Lower lobe of right lung (tissue), 2 donors: ENCODE measurements around the gene ETFBKMT. TPM values are rescaled to one million over a fixed set of nuclear protein-coding genes. Genes with fewer than 3 reads are reported as not detected.
"Not testable (repeated sequence)": the region's sequence is repeated elsewhere in the genome, so short reads cannot be mapped to it uniquely, and the experiment has no call there.

Experiments used
- ATAC-seq, 2 donors: fragments of 200-7000 bp; cut with Tn5 transposase; one replicate each; pipeline ENCODE4 v1.9.1; 2020 to 2022; ENCODE audit warnings: mild to moderate bottlenecking in 2 of 2, moderate library complexity in 2 of 2
- DNase-seq: peaks from one replicate; pipeline ENCODE4 v3.0.0-alpha.2; 2020
- H3K27ac ChIP-seq: fragments of 200-600 bp; one replicate; pipeline ENCODE4 v1.8.0; 2022
- H3K27me3 ChIP-seq: fragments of 200-600 bp; one replicate; pipeline ENCODE4 v1.8.0; 2022; ENCODE audit warnings: low read depth
- H3K36me3 ChIP-seq: fragments of 200-600 bp; one replicate; pipeline ENCODE4 v1.8.0; 2022; ENCODE audit warnings: mild to moderate bottlenecking
- H3K4me1 ChIP-seq: fragments of 200-600 bp; one replicate; pipeline ENCODE4 v1.8.0; 2022
- H3K4me3 ChIP-seq: fragments of 200-600 bp; one replicate; pipeline ENCODE4 v1.8.0; 2022; ENCODE audit warnings: mild to moderate bottlenecking
- H3K9me3 ChIP-seq: fragments of 200-600 bp; one replicate; pipeline ENCODE4 v1.8.0; 2022
- intact Hi-C: fragments of 100-400 bp; cut with DNase I; formaldehyde crosslinking; loops from one replicate; pipeline ENCODE4 v1.11.0; 2022
- total RNA-seq: library from RNA; stranded (reverse); fragmentation: NEBNext Ultra II Directional; extraction: Animal tissue kit (Norgen Biotek cat#: 25700); gene quantifications from one replicate; pipeline ENCODE4 v1.2.1, GENCODE V29; 2021
- TF ChIP-seq, protein P1 (sequence below): fragments of 200-600 bp; IDR thresholded peaks from one replicate; pipeline ENCODE4 v1.8.0; 2022; ENCODE audit warnings: antibody characterized with exemption, mild to moderate bottlenecking
- donor health status: DM: no; HTN: yes; CAD: no; lungs with severe emphysema.

The ETFBKMT gene
- total RNA-seq, 1 donor from 2014 or later = 4.0 TPM

GRCh38 chr12:31672521-31672920 is 13.0 kb downstream of the ETFBKMT start:
- DNase-seq (no peak), ATAC-seq (no peak)
- H3K4me1 ChIP-seq = no peaks in the 10 kb centered on the region
- intact Hi-C loops = no loop called here
- H3K36me3 ChIP-seq = peaks cover 6% of the 10 kb centered on the region
- H3K4me3 ChIP-seq = no peak overlapping the region
- peaks cover 12% of the 10 kb centered on the region for H3K9me3 ChIP-seq
- H3K27ac ChIP-seq = no peak overlapping the region
- TF ChIP-seq, protein P1, sequence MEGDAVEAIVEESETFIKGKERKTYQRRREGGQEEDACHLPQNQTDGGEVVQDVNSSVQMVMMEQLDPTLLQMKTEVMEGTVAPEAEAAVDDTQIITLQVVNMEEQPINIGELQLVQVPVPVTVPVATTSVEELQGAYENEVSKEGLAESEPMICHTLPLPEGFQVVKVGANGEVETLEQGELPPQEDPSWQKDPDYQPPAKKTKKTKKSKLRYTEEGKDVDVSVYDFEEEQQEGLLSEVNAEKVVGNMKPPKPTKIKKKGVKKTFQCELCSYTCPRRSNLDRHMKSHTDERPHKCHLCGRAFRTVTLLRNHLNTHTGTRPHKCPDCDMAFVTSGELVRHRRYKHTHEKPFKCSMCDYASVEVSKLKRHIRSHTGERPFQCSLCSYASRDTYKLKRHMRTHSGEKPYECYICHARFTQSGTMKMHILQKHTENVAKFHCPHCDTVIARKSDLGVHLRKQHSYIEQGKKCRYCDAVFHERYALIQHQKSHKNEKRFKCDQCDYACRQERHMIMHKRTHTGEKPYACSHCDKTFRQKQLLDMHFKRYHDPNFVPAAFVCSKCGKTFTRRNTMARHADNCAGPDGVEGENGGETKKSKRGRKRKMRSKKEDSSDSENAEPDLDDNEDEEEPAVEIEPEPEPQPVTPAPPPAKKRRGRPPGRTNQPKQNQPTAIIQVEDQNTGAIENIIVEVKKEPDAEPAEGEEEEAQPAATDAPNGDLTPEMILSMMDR = no peak
- no peaks in the 10 kb centered on the region for H3K27me3 ChIP-seq

DNA sequence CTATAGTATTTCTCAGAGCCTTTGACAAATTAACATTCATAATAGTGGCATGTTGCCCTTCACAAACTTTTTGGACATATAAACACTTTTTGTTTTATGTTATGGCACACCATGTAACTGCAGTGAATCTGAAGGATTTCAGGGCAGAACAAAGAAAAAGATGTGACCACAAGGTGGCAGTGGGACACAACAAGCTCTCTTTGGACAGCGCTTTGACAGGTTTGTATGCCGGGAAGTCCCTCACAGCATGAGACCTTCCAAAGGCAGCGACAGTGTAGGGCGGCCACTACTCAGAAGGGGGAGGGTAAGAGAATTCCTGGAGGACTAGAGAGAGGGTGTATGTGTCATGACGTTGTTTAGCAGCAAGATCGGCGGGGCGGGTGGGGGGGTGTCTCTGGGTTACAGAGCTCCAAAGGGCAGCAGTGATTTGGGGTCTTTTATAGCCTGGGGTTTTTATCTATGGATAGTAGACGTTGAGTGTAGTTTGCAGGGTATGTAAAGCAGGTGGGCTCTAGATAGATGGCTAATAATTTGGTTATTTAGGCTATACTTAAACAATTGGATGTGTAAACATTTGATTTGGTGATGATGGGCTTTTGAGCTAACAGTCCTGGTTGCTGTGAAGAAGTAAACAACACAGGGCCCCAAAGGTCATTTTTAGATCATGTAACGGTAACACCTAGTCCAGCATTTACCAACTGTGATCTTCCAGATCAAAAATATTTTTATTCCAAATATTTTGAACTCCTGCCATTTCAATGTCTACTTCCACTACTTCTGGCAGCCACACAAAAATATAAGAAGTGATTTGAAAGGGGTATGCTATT is 22.9 kb downstream of the ETFBKMT start:
- Histone ChIP-seq H3K27me3 (no peaks in the 10 kb centered on the region), H3K36me3 (no peaks in the 10 kb centered on the region), H3K4me3 (no peak overlapping the region), H3K27ac (no peak overlapping the region), H3K4me1 (no peaks in the 10 kb centered on the region), H3K9me3 (peaks cover 20% of the 10 kb centered on the region)
- intact Hi-C loops = no loop called here
- TF ChIP-seq, protein P1 = peak; percentile 70
- peak; percentile 48 for DNase-seq
- ATAC-seq = peak; percentile 84 to 88

GRCh38 chr12:31685801-31686200 is 26.3 kb downstream of the ETFBKMT start:
- intact Hi-C loops = no loop called here
- DNase-seq = no peak
- Histone ChIP-seq H3K9me3 (peaks cover 20% of the 10 kb centered on the region), H3K4me1 (no peaks in the 10 kb centered on the region), H3K27ac (no peak overlapping the region), H3K27me3 (no peaks in the 10 kb centered on the region), H3K4me3 (no peak overlapping the region), H3K36me3 (no peaks in the 10 kb centered on the region)
- TF ChIP-seq, protein P1 = no peak
- ATAC-seq = no peak

DNA sequence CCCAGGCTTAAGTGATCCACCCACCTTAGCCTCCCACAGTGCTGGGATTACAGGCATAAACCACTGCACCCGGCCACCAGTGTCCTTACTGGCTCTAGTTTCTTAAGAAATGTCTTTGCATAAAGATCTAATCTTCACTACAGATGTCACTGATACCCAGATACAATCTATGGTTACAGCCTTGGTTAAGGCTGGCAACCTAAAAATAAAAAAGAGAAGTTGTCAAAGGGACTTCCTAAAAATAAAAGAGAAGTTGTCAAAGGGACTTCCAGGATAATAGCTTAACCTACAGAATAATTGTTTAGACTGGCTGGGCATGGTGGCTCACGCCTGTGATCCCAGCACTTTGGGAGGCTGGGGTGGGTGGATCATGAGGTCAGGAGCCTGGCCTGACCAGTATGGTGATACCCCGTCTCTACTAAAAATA is 27.6 kb downstream of the ETFBKMT start:
- TF ChIP-seq, protein P1 = no peak
- intact Hi-C loops = no loop called here
- ATAC-seq = peak; percentile 63 to 70
- H3K9me3 ChIP-seq = peaks cover 20% of the 10 kb centered on the region
- no peak overlapping the region for H3K4me3 ChIP-seq
- H3K27ac ChIP-seq = no peak overlapping the region
- no peaks in the 10 kb centered on the region for H3K4me1 ChIP-seq
- no peaks in the 10 kb centered on the region for H3K27me3 ChIP-seq
- no peaks in the 10 kb centered on the region for H3K36me3 ChIP-seq
- DNase-seq = peak; percentile 53

GRCh38 chr12:31689921-31690320 is 30.4 kb downstream of the ETFBKMT start:
- H3K9me3 ChIP-seq, H3K27me3 ChIP-seq, H3K4me1 ChIP-seq, ATAC-seq, H3K36me3 ChIP-seq, H3K4me3 ChIP-seq, H3K27ac ChIP-seq, intact Hi-C loops, DNase-seq: not testable (repeated sequence)

DNA sequence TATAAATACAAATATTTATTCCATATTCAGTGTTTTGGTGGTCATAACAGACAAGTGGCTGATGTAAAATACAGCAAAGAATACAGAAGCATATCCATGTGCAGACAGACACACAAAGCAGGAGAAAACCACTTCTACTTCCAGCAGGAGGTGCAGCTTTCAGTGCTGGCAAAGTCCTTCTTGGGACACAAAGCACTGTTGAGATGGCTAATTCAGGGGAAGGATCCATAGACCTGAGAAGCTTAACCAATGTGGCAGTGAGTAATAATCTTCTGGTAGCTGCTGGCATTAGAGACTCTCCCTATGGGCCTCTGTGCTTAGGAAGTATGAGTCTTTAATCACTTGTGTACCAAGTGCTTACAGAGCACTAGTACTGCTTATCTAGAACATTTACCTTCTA is 42.6 kb downstream of the ETFBKMT start:
- no peaks in the 10 kb centered on the region for H3K9me3 ChIP-seq
- DNase-seq (no peak), ATAC-seq (no peak)
- TF ChIP-seq, protein P1 = peak; percentile 14
- no peaks in the 10 kb centered on the region for H3K4me1 ChIP-seq
- intact Hi-C loops = no loop called here
- H3K27me3 ChIP-seq = no peaks in the 10 kb centered on the region
- H3K36me3 ChIP-seq = peaks cover 10% of the 10 kb centered on the region
- H3K27ac ChIP-seq = no peak overlapping the region
- H3K4me3 ChIP-seq = no peak overlapping the region
